Endothelial cell of hepatic sinusoid (primary cell): ENCODE measurements around the gene DNM1.
"Not testable (repeated sequence)": the region's sequence is repeated elsewhere in the genome, so short reads cannot be mapped to it uniquely, and the experiment has no call there.

Source experiments
- in situ Hi-C: cut with HindIII; loops from 2 replicates; pipeline ENCODE4 v1.10.0; 2017; ENCODE audit warnings: low sequenced_read_pairs

Gene DNM1

DNA sequence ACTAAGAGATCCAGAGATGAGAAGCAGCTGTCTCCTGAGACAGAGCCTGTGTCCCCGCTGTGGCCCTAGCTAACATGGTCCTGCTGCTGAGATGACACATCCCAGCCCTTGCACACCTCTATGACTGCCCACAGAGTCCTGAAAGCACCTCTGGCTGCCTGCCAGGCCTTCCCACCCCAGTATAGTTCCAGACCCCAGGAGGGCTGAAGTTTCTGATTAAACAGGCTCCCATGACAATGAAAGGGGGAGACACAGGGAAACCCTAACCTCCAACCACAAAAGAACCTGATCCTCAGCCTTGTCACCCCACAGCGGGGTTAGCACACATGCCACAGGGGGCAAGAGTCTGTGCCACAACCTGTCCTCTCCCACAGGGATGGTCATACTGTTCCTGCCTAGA, 27.5 kb upstream of the DNM1 start:
- in situ Hi-C loops = no loop called here

DNA sequence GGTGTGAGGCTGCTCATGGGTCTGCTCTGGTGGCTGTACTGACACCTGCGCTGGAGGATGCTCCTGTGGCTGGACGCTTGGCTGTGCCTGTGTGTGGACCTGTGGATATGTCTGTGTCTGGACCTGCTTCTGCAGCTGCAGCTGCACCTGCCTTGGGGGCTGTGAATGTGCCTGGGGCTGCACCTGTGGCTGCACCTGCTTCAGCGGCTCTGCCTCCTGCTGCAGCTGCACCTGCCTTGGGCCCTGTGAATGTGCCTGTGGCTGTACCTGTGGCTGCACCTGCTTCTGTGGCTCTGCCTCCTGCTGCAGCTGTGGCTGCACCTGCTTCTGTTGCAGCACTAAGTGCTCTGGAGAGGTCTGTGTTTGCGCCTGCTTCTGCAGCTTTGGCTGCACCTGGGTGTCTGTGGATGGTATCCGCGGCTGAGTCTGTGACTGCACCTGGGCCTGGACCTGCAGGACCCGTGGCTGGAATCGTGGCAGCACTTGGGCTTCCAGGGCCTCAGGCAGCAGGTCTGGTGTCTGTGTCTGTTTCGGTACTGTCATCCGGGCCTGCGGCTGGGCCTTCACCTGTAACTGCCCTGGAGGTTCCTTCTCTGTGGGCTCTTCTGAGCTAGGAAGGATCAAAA, 24.3 kb upstream of the DNM1 start:
- in situ Hi-C loops = no loop called here

DNA sequence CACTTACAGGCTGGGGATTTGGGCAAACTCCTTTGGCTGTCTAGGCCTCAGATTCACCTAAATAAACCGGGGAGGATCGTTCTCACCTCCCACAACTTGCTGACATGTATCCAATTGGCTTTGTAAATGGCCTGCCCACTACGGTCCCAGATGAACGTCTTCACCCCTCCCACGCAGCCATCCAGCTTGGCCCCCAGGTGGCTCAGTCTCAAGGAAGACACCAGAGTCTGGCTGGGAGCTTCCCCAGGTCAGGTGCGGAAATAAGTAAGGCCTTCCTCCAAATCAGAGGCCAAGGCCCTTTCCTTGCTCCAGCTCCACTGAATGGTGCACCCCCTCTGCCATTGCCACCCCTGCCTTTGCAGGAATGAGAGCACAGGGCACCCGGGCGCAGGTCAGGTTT, 23.2 kb upstream of the DNM1 start:
- in situ Hi-C loops = no loop called here

DNA sequence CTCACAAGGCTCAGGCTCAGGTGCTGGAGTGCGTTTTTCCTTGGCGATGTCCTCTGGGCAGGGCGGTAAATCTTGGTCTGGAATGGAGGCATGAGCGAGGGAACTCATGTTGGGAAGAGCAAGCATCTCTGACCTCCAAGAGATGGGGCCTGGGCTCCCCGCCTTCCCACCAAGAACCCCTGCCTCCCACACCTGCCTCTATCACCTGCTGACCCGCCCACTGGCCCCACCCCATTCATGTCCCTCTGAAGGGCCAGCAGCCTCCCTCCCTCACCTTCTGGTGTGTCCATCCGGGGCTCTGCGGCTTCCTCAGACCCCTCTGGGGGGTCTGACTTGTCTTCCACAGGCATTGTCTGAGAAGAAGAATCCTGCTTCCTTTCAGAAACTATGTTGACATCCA, 22.7 kb upstream of the DNM1 start:
- in situ Hi-C loops = no loop called here

DNA sequence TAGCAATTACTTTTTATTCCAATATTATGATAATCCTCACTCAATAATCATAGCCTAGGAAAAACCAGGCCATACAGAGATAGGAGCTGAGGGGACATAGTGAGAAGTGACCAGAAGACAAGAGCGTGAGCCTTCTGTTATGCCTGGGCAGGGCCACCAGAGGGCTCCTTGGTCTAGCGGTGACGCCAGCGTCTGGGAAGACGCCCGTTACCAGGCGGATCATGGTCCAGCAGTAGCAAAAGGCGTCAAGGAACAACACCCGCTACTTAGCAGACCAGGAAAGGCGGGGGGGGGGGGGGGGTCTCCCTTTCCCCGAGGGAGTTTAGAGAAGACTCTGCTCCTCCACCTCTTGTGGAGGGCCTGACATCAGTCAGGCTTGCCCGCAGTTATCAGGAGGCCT, 21.7 kb upstream of the DNM1 start:
- in situ Hi-C loops = not testable (repeated sequence)

DNA sequence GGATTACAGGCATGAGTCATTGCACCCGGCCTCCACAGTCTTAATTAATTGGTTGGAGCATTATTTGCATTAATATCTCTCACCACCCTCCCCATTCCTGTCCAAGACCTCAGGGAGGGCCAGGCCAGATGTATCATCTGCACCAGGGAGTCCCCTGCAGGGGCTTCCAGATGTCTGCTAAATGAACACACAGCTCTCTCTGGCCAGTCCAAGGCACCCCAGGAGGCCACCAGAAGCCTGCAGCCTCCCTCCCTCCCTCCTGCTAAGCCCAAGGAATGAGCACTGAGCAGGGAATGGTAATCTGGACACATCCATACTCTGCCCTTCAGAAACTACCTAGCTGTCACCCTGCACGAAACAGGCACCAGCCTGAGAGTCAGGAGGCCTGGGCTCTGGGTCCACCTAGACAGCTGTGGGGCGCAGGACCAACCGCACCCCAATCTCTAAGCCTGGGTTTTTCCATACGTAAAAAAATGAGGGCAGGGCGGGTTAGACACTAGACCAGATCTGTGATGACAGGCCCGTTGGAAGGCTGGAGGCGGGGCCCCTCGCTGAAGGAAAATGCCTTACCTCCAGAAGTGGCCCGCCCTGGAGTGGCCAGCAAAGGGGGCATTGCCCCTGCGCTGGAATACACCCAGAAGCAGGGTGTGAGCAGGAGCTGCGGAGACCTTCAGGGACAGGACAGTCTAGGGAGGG, 20.1 kb upstream of the DNM1 start:
- in situ Hi-C loops = no loop called here

DNA sequence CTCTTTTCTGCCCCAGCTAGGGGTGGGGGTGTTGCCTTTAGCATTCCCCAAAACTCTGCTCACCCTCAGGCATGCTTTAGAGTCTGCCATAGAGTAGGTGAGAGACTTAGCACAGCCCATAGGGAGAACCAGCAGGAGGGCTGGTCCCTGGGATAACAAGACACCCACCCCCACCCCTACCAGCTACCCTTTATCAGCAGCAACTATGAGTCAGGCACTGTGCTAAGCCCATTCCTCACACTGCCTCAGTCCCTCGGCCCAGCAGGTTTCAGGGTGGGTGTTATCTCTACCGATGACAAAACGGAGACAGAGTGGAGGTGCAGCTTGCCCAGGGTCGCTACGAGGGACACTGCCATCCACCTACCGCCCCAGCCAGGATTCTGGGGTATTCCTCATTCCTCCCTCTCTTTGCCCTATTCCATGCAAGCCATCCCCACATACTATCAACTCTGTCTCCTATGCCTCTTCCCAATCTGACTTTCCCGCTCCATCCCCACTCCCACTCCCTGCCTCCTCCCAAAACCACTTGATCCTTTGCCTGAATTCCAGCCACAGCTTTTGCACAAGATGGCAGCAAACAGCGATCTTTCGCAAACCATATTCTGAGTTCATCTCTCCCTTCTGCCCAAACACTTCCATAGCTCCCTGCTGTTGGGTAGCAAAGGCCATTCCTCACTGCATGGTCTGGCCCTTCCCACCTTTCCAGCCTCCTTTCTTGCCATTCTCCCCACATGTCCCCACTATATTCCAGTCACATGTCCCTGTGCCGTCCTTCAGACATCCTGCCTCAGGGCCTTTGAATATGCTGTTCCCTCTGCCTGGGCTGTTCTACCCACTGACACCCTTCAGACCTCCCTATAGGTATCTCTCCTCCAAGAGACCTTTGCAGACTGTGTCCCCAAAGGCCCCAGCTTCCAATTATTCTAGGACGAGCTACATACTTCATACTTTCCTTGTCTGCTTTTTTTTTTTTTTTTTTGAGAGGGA, 16.9 kb upstream of the DNM1 start:
- in situ Hi-C loops = loop anchor here (5.0 kb wide), 1 partner anchor 36 kb away; no protein-coding TSS in a partner anchor

DNA sequence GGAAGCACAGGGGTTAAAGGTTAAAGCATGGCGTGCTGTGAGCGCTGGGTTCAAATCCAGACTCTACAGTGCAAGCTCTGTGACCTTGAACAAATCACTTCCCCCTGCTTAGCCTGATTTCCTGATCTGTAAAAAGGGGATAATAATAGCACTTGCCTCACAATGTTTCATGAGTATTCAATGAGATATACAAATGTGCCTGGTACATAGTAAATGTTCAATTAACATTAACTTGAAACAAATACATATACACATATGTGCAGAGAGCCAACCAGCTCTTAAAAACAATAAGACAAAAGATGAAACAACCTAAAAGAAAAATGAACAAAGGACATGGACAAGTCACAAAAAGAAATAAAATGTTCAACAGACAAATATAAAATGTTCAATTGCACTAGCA, 15.8 kb upstream of the DNM1 start:
- in situ Hi-C loops = loop anchor here (5.0 kb wide), 1 partner anchor 35 kb away; no protein-coding TSS in a partner anchor

DNA sequence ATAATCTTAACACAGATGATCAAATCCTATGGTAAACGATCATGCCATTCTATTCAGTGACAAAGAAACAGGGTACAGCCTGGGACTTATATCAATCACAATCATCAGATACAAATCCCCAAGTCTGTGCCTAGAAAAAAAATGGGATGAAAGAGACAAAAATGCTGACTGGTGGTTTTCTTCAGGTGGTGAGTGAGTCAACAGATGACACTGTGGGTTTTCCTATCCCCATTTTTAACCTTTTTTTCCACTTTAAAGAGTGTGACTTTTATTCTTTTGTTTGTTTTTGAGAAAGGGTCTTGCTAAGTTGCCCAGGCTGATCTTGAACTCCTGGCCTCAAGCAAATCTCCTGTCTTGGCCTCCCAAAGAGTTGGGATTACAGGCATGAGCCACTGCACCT, 15.0 kb upstream of the DNM1 start:
- in situ Hi-C loops = loop anchor here (5.0 kb wide), 1 partner anchor 34 kb away; no protein-coding TSS in a partner anchor

DNA sequence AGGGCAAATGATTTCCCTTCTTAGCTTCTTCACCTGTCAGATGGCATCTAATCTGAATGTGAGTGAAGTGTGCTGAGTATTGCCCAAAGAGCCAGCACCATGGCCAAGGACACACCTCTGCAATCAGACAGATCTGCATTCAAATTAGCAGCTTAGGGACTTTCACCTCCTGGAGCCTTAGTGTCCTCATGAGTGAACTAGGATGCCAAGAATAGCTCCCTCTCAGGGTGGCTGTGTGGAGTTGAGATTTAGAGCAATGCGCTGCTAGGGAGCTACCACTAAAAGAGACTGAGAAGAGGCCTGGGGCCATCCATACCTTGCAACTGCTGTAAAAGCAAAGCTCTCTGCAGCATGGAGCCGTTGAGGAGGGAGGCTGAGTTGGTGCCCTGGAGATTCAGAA, 13.2 kb upstream of the DNM1 start:
- in situ Hi-C loops = no loop called here

DNA sequence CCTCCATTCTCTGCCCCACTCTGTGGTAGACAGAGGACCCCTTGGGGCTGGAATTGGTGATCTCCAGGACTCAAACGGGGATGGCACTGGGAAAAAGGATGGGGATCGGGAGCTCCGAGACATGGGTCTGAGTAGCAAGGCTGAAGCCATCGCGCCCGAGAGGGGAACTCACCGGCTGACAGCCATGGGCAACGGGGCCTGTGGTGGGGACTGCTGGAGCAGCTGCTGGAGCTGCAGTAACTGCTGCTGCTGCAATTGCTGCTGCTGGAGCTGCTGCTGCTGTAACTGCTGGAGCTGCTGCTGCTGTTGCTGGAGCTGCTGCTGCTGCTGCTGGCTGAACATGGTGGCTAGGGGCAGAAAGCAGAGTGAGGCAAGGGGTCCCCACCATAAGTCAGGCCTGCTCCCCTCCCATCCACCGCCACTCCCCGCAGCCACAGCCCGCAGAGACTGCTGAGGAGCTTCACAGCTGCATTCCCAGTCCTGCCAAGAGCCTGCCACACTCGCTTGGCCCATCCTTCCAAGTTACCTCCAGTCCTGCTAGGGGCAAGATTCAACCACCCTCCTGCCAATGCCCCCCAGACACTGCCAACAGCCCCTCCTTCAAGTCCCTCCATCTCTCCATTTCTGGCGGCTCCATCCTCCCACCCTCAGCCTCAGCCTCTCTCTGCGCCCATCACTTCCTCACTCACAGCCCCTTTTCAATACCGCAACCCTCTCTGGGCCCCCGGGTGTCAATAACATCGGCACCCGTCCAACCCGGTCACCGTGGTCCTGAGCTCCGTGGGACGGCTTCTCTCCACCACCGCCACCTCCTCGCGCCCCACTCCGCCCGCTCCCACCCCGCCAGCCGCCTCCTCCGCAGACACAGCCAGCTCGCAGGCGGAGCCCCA, 12.4 kb upstream of the DNM1 start:
- in situ Hi-C loops = no loop called here

DNA sequence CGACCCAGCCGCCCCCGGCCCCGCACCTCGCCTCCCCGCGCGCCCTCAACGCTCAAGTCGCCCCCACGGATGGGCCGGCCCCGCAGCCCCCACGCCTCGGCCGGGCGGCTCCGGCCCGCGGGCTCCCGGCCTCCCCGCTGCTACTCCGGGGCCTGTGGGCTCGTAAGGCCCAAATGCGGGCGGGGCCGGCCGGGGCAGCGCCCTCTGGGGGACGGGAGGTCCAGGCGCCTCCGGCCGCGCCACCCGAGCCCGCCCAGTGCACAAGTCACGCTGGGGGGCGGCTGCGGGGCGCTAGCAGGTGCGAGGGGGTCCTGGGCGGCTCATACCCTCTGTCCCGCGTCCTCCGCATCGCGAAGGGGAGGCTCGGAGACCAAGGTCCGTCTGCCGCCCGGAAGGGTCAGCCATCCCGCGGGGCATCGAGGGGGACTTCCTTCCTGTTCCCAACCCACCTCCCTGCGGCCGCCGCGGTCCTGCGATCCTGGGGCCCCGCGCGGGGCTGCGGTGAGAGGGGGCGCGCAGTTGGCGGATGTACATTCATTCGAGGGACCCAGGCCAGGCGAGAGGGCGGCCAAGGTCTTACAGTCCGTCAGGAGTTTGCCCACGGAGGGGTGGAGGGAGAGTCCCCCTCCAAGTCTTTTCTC, 11.7 kb upstream of the DNM1 start, which contains the start of gene CIZ1:
Gene CIZ1 (minus strand): TSS at position 167 of the 641 bp plus-strand sequence. CDS start 715 bp downstream, outside the sequence.
- in situ Hi-C loops = no loop called here

DNA sequence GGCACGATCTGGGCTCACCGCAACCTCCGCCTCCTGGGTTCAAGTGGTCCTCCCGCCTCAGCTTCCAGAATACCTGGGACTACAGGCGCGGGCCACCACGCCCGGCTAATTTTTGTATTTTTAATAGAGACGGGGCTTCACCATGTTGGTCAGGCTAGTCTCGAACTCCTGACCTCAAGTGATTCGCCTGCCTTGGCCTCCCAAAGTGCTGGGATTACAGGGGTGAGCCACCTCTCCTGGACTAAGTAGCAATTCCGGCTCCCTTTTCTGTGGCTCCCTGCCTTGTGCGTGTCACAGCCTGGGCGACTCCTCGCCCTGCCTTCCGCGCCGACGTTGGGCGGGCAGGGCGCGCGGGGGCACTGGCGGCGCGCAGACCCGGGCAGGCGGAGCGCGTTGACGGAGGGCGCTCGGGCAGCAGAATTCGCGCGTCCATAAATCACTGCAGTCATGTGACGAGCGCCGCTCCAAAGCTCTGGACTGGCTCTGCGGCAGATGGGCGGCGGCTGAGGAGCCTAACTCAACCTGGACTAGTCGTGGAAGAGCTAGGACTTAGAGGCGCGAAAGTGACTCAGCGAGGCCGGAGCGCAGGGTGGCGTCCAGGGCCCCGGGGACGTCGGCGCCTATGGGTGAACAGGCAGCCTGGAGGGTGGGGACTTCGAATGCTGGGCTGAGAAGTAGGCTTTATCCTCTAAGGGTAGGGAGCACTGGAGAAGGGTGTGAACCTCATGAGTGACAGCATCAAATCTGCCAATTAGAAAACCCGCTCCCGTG, 10.4 kb upstream of the DNM1 start:
- in situ Hi-C loops = no loop called here

DNA sequence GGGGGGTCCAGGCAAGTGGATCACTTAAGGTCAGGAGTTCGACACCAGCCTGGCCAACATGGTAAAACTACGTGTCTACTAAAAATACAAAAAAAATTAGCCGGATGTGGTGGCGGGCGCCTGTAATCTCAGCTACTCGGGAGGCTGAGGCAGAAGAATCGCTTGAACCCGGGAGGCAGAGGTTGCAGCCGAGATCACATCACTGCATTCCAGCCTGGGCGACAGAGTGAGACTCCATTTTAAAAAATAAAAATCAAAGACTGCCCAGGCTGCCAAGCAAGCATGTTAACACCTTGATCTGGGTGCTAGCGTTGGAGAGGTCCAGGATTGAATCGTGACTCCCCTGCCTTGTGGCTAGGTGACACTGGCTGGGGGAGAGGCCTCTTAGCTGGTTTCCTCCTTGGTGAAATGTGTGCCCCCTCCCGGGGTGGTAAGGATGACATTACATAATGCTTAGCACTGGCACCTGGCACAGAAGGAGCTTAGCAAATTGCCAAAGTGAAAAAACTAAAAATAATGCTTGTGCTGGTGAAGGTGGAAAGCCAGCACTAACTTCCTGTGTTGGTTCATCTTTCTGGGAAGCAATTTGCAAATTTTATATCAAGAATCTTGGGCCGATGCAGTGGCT, 9.6 kb upstream of the DNM1 start:
- in situ Hi-C loops = no loop called here

DNA sequence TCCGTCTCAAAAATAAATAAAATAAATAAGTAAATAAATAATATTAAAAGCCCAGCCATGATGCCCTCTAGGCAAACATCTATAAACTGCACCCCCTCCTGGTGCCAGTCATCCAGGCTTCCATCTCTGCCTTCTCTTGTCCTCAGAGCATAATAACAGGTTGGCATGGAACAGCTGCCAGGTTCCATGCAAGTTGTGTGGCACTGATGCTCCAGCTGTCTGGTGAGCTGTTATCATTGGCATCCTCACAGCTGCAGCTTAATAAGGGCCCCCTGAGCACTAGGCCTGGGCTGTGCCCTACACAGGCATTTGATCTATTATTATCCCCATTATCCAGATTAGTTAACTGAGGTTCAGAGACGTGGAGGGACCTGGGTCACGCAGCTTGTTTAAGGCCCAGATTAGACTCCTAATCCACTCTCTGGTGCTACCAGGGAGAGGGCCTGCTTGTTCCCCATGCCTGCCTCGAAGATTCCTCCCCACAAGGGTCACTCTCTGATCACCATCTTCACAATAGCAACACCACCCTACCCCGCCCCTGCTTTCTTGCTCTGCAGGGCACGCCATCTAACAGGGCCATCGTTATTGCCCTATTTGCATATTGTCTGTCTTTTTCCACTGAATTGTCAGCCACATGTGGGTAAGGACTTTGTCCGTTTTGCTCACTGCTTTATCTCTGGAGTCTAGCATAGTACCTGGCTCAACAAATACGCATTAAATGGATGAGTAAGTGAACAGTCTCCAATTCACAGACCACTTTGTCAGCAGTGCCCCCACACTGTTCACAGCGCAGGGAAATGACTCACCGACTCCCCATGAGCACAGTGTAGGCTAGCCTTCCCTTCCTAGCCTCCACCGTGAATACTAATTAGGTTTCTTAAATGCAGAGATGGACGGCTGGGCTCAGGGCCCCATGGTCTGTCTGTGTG, 1.5 kb upstream of the DNM1 start:
- in situ Hi-C loops = no loop called here

DNA sequence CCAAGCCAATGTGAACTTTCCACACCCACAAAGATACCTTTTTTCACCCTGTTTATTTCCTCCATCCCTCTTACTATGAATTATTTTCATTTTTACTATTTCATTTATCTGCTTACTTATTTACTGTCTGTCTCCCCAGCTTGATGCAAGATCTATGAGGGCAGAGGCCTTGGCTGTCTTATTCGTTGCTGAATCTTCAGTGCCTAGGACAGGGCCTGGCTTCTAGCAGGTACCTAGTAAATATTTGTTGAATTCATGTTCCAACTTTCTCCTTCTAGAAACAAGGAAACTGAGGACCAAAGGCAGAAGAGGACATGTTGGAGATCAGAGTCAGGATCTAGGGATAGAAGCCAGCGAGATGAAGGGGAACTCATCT, 543 bp upstream of the DNM1 start:
- in situ Hi-C loops = no loop called here

DNA sequence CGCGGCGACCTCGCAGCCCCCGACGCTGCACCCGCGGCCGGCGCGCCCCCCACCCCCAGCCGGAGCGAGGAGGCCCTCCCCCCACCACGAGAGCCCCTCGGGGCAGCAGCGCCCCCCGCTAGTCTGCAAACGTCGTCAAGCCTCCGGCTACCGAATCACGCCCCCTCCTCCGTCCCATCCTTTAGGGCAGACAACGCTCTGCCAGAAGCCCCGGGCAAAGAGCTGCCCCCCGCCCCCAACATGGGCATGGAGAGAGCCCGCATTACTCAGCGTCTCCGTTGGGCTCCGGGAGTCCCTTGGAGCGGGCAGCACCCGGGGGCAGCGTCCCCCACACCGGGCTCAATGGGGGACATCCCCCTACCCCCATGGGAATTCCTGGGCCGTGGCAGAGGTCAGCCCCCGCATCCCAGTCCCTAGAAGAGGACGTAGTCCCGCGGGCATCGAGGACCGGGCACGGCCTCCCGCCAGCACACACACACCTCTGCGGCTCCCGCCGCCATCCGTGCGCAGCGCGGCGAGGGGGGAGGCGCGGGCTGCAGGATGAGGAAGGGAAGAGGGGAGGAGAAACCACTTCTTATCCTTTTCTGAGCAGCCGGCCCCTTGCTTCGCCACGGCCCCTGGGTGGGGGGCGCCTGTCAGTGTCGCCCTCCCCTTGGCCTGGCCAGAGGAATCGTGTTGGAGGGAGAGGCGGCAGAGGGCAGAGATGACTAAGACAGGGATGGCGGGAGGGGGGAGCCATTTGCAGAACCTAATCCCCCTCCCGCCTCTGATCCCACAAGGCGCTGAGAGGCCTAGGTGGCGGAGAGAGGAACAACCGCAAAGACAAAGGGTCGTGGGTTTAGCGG, 750 bp downstream of the DNM1 start:
- in situ Hi-C loops = no loop called here
